ENCODE data around the gene NSD2.

Gene NSD2

DNA sequence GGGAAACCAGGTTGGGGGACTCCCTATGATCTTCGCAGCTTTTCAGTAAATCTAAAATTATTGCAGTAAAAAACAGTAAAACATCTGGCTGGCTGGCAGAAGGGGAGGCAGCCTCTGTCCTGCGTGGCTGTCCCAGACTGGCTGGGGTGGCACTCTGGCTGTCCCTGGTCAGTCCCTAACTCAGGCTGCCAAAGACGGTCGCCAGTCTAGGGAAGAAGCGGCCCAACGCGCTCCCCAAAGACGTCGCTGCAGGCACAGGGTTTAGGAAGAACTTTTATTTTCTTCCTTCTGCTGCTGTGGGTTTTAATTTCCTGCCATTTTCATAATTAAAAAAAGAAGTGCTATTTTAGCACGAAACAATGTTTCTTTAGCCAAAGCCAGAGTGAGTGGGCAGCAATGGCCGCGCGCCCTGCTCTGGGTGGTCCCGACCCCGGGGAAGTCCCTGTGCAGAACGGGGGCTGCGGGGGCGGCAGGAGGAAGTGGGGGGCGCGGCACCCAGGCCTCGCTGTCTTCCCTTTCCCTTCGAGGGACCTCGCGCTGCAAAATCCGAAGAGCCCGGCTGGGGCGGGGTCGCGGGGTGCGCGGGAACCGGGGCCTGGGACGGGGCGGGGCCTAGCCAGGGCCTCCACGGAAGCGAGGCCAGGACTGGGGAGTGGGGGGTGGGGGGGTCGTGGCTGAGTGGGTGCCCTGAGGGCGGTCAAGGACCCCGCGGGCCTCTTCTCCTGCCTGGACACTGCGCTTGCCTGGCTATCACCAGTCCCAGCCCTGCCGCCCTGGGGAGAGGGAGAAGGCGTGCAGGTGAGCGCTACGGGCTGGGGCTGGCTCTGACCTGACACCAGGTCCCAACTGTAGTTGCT lies 8.9 kb upstream of the NSD2 start:
- ATAC-seq (replicated peaks; ENCODE audit: extremely low read depth, poor library complexity, severe bottlenecking) (peak; percentile 32), DNase-seq (ENCODE audit: low spot score in 2 of 2) (no peak)
- Mint-ChIP-seq H3K27me3 (no peaks in the 10 kb centered on the region), H3K4me3 (peak overlapping the region; percentile 77), H3K4me1 (peaks cover 10% of the 10 kb centered on the region), H3K9me3 (no peaks in the 10 kb centered on the region), H3K27ac (ENCODE audit: low read depth) (peak overlapping the region; percentile 35), H3K36me3 (ENCODE audit: insufficient read depth) (peaks cover 10% of the 10 kb centered on the region)

DNA sequence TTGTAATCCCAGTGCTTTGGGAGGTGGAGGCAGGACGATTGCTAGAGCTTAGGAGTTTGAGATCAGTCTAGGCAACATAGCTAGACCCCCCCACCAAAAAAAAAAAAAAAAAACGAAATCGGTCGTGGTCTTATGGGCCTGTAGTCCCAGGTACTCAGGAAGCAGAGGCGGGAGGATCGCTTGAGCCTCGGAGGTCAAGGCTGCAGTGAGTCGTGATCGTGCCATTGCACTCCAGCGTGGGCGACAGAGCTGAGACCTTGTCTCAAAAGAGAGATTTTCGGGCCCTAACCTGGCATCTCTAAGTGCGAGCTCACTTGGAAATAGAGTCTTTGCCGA lies 8.3 kb upstream of the NSD2 start:
- peak overlapping the region; percentile 77 for H3K4me3 Mint-ChIP-seq
- ATAC-seq (replicated peaks; ENCODE audit: extremely low read depth, poor library complexity, severe bottlenecking) (no peak), DNase-seq (ENCODE audit: low spot score in 2 of 2) (no peak)
- no peaks in the 10 kb centered on the region for H3K9me3 Mint-ChIP-seq
- peaks cover 10% of the 10 kb centered on the region for H3K4me1 Mint-ChIP-seq
- no peaks in the 10 kb centered on the region for H3K27me3 Mint-ChIP-seq
- no peak overlapping the region for H3K27ac Mint-ChIP-seq (ENCODE audit: low read depth)
- H3K36me3 Mint-ChIP-seq (ENCODE audit: insufficient read depth), result peaks cover 10% of the 10 kb centered on the region

DNA sequence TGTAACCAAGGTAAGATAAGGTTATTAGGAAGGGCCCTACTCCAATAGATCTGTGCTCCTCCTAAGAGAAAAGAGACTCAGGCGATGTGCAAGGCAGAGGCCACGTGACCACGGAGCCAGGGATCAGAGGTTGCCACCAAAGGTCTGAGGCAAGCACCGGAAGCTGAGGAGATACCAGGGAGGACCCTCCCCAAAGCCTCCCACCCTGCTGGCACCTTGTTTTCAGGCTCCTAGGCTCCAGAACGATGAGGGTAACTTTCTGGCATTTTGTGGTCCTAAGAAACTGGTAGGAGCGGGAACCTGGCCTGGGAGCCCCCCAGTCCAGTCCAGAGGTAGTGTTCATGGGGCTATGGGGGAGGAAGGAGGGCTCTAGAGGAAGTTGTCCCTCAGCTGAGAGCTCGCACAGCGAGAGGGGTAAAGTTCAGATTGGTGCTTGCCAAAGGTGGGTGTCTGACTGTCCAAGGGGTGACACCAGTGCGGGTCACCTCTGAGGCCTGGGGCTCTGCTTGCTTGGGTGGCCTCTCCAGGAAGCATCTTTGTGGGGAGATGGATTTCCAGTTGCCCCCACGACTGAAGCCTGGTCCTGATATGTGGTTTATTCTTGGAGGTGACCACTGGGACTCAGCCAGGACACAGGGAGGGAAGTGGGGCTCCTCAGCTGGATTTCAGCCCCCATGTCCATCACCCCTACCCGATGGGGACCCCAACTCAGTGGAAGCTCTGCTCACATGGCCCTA lies 7.7 kb upstream of the NSD2 start:
- DNase-seq (ENCODE audit: low spot score in 2 of 2) (no peak), ATAC-seq (replicated peaks; ENCODE audit: extremely low read depth, poor library complexity, severe bottlenecking) (no peak)
- no peaks in the 10 kb centered on the region for H3K9me3 Mint-ChIP-seq
- H3K27ac Mint-ChIP-seq (ENCODE audit: low read depth), result no peak overlapping the region
- peaks cover 10% of the 10 kb centered on the region for H3K4me1 Mint-ChIP-seq
- peaks cover 10% of the 10 kb centered on the region for H3K36me3 Mint-ChIP-seq (ENCODE audit: insufficient read depth)
- H3K27me3 Mint-ChIP-seq, result no peaks in the 10 kb centered on the region
- peak overlapping the region; percentile 77 for H3K4me3 Mint-ChIP-seq

GRCh38 chr4:1864076-1865008 lies 6.9 kb upstream of the NSD2 start:
- ATAC-seq (replicated peaks; ENCODE audit: extremely low read depth, poor library complexity, severe bottlenecking) (no peak), DNase-seq (ENCODE audit: low spot score in 2 of 2) (no peak)
- peaks cover 10% of the 10 kb centered on the region for H3K4me1 Mint-ChIP-seq
- no peak overlapping the region for H3K4me3 Mint-ChIP-seq
- H3K9me3 Mint-ChIP-seq, result no peaks in the 10 kb centered on the region
- no peaks in the 10 kb centered on the region for H3K27me3 Mint-ChIP-seq
- no peak overlapping the region for H3K27ac Mint-ChIP-seq (ENCODE audit: low read depth)
- H3K36me3 Mint-ChIP-seq (ENCODE audit: insufficient read depth), result peaks cover 10% of the 10 kb centered on the region

GRCh38 chr4:1866189-1866661 lies 5.0 kb upstream of the NSD2 start:
- no peak for DNase-seq (ENCODE audit: low spot score in 2 of 2)
- no peak for ATAC-seq (replicated peaks; ENCODE audit: extremely low read depth, poor library complexity, severe bottlenecking)
- Mint-ChIP-seq H3K4me1 (peaks cover 16% of the 10 kb centered on the region), H3K27me3 (no peaks in the 10 kb centered on the region), H3K9me3 (no peaks in the 10 kb centered on the region), H3K27ac (ENCODE audit: low read depth) (no peak overlapping the region), H3K36me3 (ENCODE audit: insufficient read depth) (peaks cover 16% of the 10 kb centered on the region), H3K4me3 (no peak overlapping the region)

DNA sequence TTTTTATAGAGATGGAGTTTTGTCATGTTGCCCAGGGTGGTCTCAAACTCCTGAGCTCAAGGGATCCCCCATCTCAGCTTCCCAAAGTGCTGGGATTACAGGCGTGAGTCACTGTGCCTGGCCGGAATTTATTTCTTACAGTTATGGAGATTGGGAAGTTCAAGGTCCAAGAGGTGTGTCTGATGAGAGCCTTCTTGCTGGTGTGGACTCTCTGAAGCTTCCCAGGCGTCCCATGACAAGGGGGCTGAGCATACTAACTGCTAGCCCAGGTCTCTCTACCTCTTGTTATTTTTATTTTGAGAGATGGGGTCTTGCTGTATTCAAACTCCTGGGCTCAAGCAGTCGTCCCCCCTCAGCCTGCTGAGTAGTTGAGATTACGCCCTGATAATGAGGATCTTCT lies 2.9 kb upstream of the NSD2 start:
- DNase-seq (ENCODE audit: low spot score in 2 of 2) (no peak), ATAC-seq (replicated peaks; ENCODE audit: extremely low read depth, poor library complexity, severe bottlenecking) (no peak)
- Mint-ChIP-seq H3K9me3 (no peaks in the 10 kb centered on the region), H3K4me3 (no peak overlapping the region), H3K27me3 (no peaks in the 10 kb centered on the region), H3K36me3 (ENCODE audit: insufficient read depth) (peaks cover 20% of the 10 kb centered on the region), H3K27ac (ENCODE audit: low read depth) (no peak overlapping the region), H3K4me1 (peaks cover 14% of the 10 kb centered on the region)

GRCh38 chr4:1868912-1869311 lies 2.3 kb upstream of the NSD2 start:
- H3K4me1 Mint-ChIP-seq, result peaks cover 12% of the 10 kb centered on the region
- no peak for DNase-seq (ENCODE audit: low spot score in 2 of 2)
- H3K27ac Mint-ChIP-seq (ENCODE audit: low read depth), result no peak overlapping the region
- no peaks in the 10 kb centered on the region for H3K27me3 Mint-ChIP-seq
- H3K36me3 Mint-ChIP-seq (ENCODE audit: insufficient read depth), result peaks cover 23% of the 10 kb centered on the region
- no peak overlapping the region for H3K4me3 Mint-ChIP-seq
- H3K9me3 Mint-ChIP-seq, result no peaks in the 10 kb centered on the region
- no peak for ATAC-seq (replicated peaks; ENCODE audit: extremely low read depth, poor library complexity, severe bottlenecking)

GRCh38 chr4:1869530-1870327 lies 1.5 kb upstream of the NSD2 start:
- H3K9me3 Mint-ChIP-seq, result no peaks in the 10 kb centered on the region
- peaks cover 24% of the 10 kb centered on the region for H3K36me3 Mint-ChIP-seq (ENCODE audit: insufficient read depth)
- no peak for ATAC-seq (replicated peaks; ENCODE audit: extremely low read depth, poor library complexity, severe bottlenecking)
- peaks cover 21% of the 10 kb centered on the region for H3K4me1 Mint-ChIP-seq
- H3K4me3 Mint-ChIP-seq, result peak overlapping the region; percentile 76
- H3K27me3 Mint-ChIP-seq, result no peaks in the 10 kb centered on the region
- DNase-seq (ENCODE audit: low spot score in 2 of 2), result no peak
- H3K27ac Mint-ChIP-seq (ENCODE audit: low read depth), result peak overlapping the region; percentile 95

GRCh38 chr4:1870328-1870577 lies 940 bp upstream of the NSD2 start:
- peaks cover 22% of the 10 kb centered on the region for H3K4me1 Mint-ChIP-seq
- peak; percentile 81 for ATAC-seq (replicated peaks; ENCODE audit: extremely low read depth, poor library complexity, severe bottlenecking)
- DNase-seq (ENCODE audit: low spot score in 2 of 2), result peak; percentile 76
- peak overlapping the region; percentile 95 for H3K27ac Mint-ChIP-seq (ENCODE audit: low read depth)
- H3K9me3 Mint-ChIP-seq, result no peaks in the 10 kb centered on the region
- peaks cover 24% of the 10 kb centered on the region for H3K36me3 Mint-ChIP-seq (ENCODE audit: insufficient read depth)
- peak overlapping the region; percentile 76 for H3K4me3 Mint-ChIP-seq
- no peaks in the 10 kb centered on the region for H3K27me3 Mint-ChIP-seq

DNA sequence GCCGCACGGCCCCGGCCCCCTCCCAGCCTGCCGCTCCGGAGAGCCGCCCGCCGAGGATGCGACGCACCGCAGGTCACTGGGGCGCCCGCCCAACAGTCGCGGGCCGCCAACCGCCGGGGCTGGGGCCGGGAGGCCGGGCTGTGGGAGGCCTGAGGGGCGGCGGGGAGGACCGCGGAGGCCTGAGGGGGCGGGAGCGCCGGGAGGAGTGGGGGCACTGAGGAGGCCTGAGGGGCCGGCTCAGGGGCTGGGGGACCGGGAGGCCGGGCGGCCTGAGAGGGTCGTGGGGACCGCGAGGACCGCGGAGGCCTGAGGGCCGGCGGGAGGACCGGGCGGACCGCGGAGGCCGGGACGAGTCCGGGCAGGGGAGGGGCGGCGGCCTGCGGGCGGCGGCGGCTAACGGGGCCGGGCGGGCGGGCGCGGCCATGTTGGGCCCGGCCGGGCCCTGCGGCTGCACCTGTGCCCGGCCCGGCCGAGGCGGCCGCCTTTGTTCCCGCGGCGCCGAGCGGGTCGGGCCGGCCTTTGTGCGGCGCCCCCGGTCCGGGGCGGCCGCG lies 353 bp downstream of the NSD2 start:
- H3K9me3 Mint-ChIP-seq, result no peaks in the 10 kb centered on the region
- H3K36me3 Mint-ChIP-seq (ENCODE audit: insufficient read depth), result peaks cover 24% of the 10 kb centered on the region
- H3K27me3 Mint-ChIP-seq, result no peaks in the 10 kb centered on the region
- DNase-seq (ENCODE audit: low spot score in 2 of 2), result peak in 1 of 2 donors; percentile 20
- H3K4me3 Mint-ChIP-seq, result no peak overlapping the region
- no peak for ATAC-seq (replicated peaks; ENCODE audit: extremely low read depth, poor library complexity, severe bottlenecking)
- H3K27ac Mint-ChIP-seq (ENCODE audit: low read depth), result no peak overlapping the region
- peaks cover 22% of the 10 kb centered on the region for H3K4me1 Mint-ChIP-seq

DNA sequence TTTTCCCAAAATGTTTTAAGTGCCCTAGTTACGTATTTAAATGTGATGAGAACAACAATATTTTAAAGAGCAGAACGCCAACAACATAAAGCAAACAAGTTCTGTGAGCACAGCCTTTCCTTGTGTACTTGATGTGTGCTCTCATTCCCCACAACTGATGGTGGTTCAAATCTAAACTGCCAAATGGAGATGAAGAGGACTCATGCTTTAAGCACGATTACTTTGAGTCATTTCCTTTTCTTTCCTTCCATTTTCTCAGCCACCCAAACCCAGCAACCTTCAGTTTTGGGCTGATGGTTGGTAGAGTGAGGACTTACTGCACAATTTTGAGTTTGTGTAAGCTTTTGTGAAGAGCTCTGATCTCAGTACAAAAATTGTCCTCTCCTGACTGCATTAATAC lies 1.7 kb downstream of the NSD2 start:
- H3K27me3 Mint-ChIP-seq, result no peaks in the 10 kb centered on the region
- peaks cover 25% of the 10 kb centered on the region for H3K36me3 Mint-ChIP-seq (ENCODE audit: insufficient read depth)
- ATAC-seq (replicated peaks; ENCODE audit: extremely low read depth, poor library complexity, severe bottlenecking) (no peak), DNase-seq (ENCODE audit: low spot score in 2 of 2) (no peak)
- no peaks in the 10 kb centered on the region for H3K9me3 Mint-ChIP-seq
- H3K4me3 Mint-ChIP-seq, result peak overlapping the region; percentile 77
- H3K27ac Mint-ChIP-seq (ENCODE audit: low read depth), result peak overlapping the region; percentile 96
- H3K4me1 Mint-ChIP-seq, result peaks cover 32% of the 10 kb centered on the region

GRCh38 chr4:1873291-1873690 lies 2.1 kb downstream of the NSD2 start:
- H3K4me3 Mint-ChIP-seq, result peak overlapping the region; percentile 77
- DNase-seq (ENCODE audit: low spot score in 2 of 2), result no peak
- ATAC-seq (replicated peaks; ENCODE audit: extremely low read depth, poor library complexity, severe bottlenecking), result no peak
- H3K36me3 Mint-ChIP-seq (ENCODE audit: insufficient read depth), result peaks cover 25% of the 10 kb centered on the region
- no peaks in the 10 kb centered on the region for H3K9me3 Mint-ChIP-seq
- H3K27me3 Mint-ChIP-seq, result no peaks in the 10 kb centered on the region
- peaks cover 32% of the 10 kb centered on the region for H3K4me1 Mint-ChIP-seq
- peak overlapping the region; percentile 96 for H3K27ac Mint-ChIP-seq (ENCODE audit: low read depth)
